GM21576 (cell line): ENCODE data around the gene ZFP28.

ENCODE experiments used
- ATAC-seq: cut with Tn5 transposase; IDR thresholded peaks from one replicate; pipeline ENCODE4 v1.9.1; 2021; ENCODE audit warnings: mild to moderate bottlenecking, moderate library complexity; ENCODE audit not compliant: unreplicated experiment

The ZFP28 gene

DNA sequence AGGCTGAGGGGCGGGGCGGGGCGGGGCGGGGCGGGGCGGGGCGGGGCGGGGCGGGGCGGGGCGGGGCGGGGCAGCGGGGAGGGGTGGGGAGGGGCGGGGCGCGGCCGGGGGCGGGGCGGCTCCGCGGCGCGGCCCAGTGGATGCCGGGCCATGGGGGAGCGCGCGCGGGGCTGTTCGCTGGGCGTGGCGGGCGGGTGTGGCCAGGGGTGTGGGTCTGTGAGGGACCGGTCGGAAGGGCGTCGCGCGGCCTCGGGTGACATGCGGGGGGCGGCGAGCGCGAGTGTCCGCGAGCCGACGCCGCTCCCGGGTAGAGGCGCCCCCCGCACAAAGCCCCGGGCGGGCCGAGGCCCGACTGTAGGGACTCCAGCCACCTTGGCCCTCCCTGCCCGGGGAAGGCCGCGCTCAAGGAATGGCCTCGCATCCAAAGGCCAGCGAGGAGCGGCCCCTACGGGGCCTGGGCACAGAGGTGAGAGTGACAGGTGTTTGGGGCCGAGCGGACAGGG lies at the start of gene ZFP28:
Gene ZFP28 (plus strand): TSS at position 188 of the 503 bp plus-strand sequence. CDS start 71 bp downstream, at position 259.
- ATAC-seq, result peak; percentile 33

DNA sequence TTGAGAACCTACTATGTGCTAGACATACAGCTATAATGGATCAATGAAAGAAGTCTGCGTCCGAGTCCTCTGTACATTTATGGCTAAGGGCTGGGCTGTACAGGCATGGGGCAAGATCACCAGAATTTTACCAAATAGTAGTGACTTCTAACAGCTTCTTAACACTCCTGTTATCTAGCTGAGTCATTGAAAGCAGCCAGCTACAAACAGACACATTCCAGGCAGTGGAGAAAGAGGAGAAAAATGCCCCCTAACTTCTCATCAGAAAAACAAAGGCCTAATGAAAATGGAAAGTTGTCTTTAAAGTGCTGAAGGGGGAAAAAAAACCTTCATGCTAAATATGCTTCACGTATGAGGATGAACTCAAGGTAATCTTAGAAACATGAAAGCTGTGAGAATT lies 47.3 kb upstream of the ZFP28 start:
- no peak for ATAC-seq

GRCh38 chr19:56504581-56504980 lies 34.2 kb upstream of the ZFP28 start:
- no peak for ATAC-seq

- peak; percentile 66 for ATAC-seq
Observed at GRCh38 chr19:56507446-56508289, 31.1 kb upstream of the ZFP28 start, which contains the start of gene ZNF471. Gene ZNF471 (plus strand): TSS chr19:56507855. CDS start chr19:56511572, 3,717 bp downstream.

DNA sequence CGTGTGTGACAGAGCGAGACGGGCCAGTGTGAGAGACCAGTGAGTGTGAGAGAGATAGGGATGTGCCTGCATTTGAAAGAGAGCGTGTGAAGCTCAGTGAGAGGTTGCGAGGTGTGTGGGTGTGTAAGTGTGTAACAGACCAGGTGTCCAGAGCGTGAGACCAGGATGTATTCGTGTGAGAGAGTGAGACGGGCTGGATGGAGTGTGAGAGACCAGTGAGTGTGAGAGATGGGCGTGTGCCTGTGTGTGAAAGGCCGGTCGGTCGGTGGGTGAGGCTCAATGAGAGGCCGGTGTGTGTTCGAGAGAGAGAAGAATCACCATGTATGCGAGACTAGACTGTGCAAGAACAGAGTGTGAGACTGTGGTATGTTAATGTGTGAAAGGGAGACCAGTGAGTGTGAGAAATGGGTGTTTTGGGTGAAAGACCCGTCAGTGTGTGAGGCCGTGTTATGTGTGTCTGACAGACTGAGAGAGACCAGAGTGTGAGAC lies 30.4 kb upstream of the ZFP28 start:
- ATAC-seq, result no peak

DNA sequence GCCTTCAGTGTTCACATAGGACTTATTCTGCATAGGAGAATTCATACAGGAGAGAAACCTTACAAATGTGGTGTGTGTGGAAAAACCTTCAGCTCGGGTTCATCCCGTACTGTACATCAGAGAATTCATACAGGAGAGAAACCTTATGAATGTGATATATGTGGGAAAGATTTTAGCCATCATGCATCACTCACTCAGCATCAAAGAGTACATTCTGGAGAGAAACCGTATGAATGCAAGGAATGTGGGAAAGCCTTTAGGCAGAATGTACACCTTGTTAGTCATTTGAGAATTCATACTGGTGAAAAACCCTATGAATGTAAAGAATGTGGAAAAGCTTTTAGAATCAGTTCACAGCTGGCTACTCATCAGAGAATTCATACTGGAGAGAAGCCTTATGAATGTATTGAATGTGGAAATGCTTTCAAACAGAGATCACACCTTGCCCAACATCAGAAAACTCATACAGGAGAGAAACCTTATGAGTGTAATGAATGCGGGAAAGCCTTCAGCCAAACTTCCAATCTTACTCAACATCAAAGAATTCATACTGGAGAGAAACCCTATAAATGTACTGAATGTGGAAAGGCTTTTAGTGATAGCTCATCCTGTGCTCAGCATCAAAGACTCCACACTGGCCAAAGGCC lies 13.4 kb upstream of the ZFP28 start:
- ATAC-seq, result no peak

GRCh38 chr19:56537442-56537841 lies 1.3 kb upstream of the ZFP28 start:
- no peak for ATAC-seq

- ATAC-seq, result peak; percentile 87
Observed at GRCh38 chr19:56538254-56538760, 441 bp upstream of the ZFP28 start.

DNA sequence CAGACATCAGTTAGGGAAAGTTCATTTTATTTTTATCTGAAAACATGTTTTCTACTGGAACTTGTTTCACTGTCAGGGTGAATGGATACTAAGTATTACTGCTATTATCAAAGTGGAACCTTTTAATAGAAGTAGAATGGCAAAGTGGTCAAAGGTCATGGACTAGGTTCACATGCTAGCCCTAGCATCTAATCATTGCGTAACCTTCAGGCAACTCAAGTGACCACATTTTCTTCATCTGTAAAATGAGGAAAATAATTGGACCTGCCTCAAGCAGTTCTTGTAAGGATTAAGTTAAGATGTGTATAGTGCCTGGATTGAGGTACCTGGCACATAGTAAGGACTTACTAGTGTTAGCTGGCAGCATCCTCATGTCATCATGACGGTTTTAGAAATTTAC lies 5.0 kb downstream of the ZFP28 start:
- no peak for ATAC-seq

DNA sequence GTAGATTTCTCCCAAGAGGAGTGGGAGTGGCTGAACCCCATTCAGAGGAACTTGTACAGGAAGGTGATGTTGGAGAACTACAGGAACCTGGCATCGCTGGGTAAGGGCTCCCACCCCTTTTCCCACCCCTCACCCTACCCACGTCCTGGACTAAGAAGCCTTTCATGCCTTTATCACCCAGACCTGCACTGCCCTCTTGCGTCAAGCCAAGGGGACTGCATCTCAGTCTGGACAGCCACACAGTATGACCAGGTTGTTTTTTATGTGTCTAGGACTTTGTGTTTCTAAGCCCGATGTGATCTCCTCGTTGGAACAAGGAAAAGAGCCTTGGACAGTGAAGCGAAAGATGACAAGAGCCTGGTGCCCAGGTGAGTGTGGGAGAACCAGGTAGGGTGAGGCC lies 8.8 kb downstream of the ZFP28 start:
- ATAC-seq, result no peak

DNA sequence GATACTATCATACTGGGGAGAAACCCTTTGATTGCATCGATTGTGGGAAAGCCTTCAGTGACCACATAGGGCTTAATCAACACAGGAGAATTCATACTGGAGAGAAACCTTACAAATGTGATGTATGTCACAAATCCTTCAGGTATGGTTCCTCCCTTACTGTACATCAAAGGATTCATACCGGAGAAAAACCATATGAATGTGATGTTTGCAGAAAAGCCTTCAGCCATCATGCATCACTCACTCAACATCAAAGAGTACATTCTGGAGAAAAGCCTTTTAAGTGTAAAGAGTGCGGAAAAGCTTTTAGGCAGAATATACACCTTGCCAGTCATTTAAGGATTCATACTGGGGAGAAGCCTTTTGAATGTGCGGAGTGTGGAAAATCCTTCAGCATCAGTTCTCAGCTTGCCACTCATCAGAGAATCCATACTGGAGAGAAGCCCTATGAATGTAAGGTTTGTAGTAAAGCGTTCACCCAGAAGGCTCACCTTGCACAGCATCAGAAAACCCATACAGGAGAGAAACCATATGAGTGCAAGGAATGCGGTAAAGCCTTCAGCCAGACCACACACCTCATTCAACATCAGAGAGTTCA lies 15.6 kb downstream of the ZFP28 start:
- ATAC-seq, result no peak

- ATAC-seq, result no peak
Observed at GRCh38 chr19:56562766-56563165, 24.0 kb downstream of the ZFP28 start.

DNA sequence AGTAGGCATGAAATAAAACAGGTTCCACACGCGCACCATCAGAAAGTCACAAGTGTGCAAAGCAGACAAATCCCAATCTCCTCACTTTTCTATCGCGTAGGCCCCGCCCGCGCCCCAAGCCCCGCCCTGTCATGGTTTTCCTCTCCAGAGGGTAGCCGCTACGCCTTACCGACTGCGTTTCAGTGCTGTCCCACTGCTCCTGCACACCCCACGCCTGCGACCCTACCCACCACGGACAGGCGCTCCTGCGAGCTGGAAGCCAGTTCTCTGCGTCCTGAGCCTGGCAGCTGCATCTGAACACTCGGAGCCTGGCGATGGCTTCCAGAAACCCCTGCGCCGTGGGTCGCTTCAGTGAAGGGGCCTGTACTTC lies 28.1 kb downstream of the ZFP28 start:
- ATAC-seq, result peak; percentile 31

DNA sequence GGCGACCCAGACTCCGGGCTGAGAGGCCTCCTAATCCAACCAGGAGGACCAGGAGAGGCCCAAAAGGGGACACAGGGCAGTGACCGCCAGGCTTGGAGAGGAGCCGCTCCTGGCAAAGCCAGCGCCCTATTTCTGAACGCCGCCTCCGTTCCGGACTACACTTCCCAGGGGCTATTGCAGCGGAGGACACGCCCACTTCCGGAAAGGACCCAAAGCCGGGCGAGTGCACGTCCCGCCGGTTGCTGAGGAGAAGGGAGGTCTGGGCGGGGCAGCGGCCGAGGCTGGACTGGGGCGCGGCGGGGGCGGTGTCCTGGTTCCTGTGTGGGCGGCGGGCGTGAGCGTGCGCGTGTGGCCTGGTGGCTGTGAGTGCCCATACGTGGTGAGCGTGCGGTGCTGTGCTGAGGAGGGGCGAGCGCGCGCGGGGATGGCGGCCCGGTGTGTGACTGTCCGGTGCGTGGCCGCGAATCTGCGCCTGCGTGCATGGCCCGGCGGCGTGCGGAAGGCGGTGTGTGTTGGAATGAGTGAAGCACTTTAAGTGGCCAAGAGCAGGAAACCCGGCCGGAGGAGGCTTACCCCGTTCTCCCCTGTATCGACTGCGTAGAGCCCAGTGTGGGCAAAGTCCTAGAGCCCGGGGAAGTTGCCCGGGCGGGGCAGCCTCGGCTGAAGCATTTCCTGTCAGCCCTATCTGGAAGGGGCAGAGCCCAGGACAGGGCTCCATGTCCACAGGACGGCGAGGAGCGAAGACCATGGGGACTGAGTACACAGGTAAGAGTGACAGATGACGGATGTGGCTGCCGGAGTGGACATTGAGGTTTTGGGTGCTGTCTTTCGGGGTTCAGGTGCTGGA lies 28.7 kb downstream of the ZFP28 start, which contains the start of gene ZNF470:
Gene ZNF470 (plus strand): TSS at position 195 of the 847 bp plus-strand sequence. CDS start 2,844 bp downstream, outside the sequence.
- peak; percentile 95 for ATAC-seq

- no peak for ATAC-seq
Observed at GRCh38 chr19:56572589-56572988, 33.8 kb downstream of the ZFP28 start.

DNA sequence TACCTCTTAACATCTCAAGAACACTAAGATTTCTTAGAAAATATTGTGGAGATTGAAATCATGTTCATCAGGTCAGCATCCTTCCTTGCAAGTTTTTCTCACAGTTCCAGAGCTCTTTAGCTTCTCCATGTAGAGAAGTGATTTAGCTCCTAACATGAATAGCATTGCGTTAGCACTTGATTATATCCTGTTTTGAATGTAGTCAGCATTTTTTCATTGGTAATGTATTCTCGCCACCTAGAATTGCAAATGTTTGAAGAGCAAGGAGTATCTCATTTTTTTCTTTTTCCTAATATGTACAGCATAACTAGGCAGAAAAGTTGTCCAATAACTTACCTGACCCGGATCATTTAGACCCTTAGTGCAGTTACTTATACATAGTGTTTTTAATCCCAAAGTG lies 35.2 kb downstream of the ZFP28 start:
- no peak for ATAC-seq

- no peak for ATAC-seq
Observed at GRCh38 chr19:56577719-56578602, 39.2 kb downstream of the ZFP28 start.

GRCh38 chr19:56594446-56594782 lies 55.7 kb downstream of the ZFP28 start:
- no peak for ATAC-seq

- ATAC-seq, result peak; percentile 84
Observed at GRCh38 chr19:56594783-56595547, 56.2 kb downstream of the ZFP28 start, which contains the start of gene ZNF71. Gene ZNF71 (plus strand): TSS chr19:56595302. CDS start chr19:56601559, 6,257 bp downstream.
